SH-SY5Y (cell line): ENCODE results near the gene ZNF862.

Experiments
- GATA2 ChIP-seq: IDR thresholded peaks from 2 replicates; pipeline ENCODE4 v1.6.1; 2011; ENCODE audit warnings: mild to moderate bottlenecking, low read depth, low read length
- GATA3 ChIP-seq: IDR thresholded peaks from 2 replicates; pipeline ENCODE4 v1.6.1; 2011; ENCODE audit warnings: low read depth, mild to moderate bottlenecking, low read length, moderate library complexity

ZNF862 gene

DNA sequence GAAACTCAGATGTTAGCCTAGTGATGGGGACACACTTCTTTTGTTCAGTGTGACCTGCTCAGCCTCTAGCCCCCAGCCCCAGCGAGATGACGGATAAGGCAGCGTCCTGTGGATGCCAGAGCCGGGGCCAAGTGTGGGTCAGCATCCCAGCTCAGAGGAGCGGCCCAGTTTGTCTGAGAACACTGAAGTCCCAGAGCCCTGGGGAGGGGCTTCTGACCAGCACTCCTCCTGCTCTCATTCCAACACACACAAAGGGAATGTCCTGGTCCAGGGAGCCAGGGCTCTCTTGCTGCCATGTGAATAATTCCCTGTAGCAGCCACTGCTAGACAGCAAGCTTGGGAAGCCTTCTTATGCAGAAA lies 31.1 kb downstream of the ZNF862 start:
- TF ChIP-seq GATA3 (no peak), GATA2 (no peak)

DNA sequence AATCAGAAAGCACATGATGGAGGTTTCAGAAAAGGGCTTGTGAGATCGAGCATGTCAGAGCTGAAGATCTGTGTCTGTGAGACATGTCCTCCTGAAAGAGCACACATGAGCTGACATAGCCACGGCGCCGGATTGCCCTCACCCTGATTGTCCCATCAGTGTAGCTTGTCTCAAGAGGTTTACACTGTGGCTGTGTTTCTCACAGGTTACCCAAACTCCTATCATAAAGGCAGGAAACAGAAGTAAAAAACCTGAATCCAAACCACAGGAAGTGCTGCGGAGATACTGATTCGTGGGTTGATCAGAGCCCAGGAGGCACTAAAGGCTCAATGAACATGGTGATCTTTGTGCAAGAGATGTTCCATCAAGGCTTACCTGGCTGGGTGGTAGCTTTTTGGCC lies 31.7 kb downstream of the ZNF862 start:
- no peak for TF ChIP-seq GATA3
- no peak for TF ChIP-seq GATA2

DNA sequence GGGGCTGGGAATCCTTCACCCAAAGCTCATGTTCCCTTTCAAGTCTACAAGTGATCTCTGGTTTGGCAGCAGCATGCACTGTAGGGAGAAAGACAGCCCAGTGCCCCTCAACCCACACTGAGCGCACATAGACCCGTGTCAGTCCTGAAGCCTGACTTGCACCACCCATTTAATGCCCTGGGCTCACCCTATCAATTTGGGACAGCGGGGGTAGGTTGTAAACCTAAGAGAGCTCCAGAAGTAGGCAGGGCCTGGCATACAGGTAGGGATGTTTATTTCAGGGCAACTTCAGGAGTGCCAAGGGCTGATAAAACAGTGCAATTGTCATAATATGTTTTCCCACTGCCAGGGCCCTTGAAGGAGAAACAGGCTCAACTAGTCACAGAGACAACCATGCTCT lies 32.1 kb downstream of the ZNF862 start:
- TF ChIP-seq GATA2 (no peak), GATA3 (no peak)

DNA sequence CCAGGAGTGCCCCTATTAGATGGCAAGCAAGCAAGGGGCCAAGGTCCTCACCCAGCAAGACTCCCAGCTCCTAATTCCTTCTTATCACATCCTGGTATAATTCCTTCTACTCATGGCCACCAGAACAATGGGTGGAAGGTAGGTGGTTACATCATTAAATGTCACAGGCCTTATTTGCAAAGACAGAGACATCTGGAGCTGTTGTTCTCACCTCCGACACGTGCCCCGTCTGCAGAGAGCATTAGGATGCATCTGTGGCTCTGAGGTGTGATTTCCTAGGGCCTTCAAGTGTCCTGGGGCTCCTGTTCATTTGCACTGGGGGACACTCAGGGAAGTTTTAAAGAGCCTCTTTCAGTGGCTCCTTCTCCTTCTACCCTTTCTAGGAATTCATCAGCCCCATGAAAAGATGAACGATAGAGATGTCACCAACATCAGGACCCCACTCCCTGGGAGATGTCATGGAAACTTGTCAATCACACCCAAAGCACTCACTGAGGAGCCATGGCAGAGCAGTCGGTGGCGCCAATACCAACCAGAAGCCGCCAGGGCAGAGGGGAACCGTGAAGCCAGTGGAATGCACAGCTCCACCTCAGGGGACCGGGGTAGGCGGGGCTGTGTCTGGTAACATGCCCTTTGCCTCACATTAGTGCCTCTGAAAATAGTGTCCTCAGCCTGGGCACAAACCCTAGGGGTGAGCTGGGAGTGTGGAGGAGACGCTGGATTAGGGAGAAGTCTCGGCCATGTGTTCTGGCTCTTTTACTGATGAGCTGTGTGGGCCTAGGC lies 32.7 kb downstream of the ZNF862 start:
- TF ChIP-seq GATA2 (no peak), GATA3 (no peak)

DNA sequence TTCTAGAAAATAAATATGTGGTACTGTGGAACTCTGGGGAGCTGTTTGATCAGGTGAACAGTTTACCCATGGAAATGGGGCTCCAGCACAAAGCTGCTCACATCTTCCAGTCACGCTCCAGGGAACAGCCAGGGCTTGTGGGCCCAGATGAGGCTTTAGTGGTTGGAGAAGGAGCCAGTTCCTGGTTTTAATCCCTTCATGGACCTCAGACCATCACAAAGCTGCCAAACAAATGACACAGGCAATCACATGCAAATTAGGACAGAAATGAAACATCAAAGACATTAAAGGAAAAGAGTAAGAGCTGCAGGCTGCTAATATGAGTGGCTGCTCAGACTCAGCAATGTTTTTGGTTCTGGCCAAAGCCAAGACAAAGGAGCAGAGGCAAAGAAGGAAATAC lies 33.4 kb downstream of the ZNF862 start:
- TF ChIP-seq GATA2 (no peak), GATA3 (no peak)

DNA sequence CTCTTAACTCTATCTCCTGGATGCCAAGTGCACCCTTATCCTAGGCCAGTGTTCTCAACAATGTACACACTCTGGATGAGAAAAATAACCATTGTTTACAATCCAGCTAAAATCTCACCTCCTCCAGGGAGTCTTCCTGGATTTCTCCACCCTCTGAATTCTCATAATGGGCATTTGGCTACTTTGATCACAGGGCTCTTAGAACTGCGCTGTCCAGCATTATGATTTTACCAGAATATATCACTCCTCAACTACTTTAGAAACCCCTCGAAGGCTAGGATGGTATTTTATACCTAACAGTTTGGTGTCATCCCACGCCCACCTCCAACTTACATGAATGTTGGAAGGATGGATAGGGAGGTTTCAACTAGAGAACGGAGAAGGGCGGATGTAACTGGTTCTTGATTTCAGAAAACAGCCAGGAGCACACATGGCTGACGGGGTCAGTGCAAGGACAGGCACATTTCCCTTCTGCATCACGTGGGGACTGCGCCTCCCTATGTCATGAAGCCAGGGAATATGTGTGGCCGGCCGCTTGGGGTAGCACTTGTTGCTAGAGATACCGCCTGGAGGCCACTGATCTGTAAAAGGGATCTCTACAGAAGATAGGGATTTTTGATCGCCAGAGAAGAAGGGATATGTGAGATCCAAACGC lies 34.4 kb downstream of the ZNF862 start:
- TF ChIP-seq GATA2 (no peak), GATA3 (no peak)

DNA sequence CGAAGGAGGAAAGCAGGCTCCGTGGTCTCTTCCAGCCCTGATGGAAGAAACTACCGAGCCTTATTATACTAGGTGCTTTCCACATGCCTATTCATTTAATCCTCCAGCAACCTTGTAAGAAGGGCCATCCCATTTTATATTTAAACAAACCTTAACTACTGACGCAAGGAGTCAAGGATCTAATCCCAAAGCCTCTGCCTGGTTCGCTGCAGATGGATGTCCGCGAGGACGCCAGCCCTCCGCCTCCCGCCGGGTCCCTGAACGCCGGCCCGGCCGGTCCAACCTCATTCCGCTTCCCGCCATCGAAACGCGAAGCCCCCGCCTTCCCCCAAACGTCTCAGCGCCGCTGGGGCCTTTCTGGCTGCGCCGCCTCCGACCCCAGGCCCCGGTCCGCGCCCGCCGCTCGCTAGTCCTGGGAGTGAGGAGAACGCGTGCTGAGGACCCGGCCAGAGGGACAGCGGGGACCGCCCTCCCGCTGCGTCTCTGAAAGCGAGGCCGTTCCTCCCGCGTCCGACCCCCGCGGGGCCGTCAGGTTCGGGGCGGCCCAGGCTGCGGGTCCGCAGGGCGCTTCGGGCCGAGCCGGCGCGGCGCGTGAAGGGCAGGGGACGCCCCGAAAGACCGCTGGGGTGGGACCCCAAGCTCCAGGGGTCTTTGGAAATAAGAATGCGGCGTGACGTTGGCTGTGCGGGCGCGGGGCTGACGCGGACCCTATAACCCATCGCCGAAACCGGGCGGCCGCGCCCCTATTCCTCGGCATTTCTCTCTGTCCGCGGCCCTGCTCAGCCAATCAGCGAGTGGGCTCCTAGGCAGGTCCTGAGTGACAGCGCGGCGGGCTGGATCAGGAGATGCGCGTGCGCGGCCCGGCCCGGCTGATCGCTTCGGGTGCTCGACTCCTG lies 35.1 kb downstream of the ZNF862 start, which contains the start of gene ATP6V0E2:
Gene ATP6V0E2, plus strand, starts transcription at position 896 of the 896 bp plus-strand sequence. CDS start 97 bp downstream, outside the sequence.
- TF ChIP-seq GATA3 (no peak), GATA2 (0 out of 2 replicates have a peak, but pooled peaks have one; percentile 15)

DNA sequence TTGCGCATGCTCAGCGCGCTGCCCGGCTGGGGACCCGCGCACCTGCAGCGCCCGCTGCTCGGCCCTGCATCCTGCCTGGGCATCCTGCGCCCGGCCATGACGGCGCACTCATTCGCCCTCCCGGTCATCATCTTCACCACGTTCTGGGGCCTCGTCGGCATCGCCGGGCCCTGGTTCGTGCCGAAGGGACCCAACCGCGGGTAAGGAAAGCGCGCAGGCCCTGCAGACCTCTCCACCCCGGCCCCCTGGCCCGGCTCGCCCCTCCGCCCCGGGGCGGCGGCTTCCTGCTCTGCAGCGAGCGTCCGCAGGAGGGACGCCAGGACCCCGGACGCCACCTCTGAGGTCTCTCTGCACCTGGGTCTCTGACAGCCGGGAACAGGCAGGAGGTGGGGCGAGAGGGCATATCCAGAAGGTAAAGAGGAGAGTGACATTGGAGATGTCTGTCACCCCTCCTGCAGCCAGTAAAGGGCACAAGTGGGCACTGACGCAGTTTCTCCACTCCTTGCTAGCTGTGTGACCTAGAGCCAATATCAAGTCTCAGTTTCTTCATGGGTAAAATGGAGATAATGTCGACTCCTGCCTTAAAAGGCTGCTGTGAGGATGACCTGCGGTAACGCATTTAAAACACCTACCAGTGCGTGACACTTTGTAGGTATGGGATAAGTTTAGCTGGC lies 35.9 kb downstream of the ZNF862 start:
- TF ChIP-seq GATA3 (no peak), GATA2 (no peak)

DNA sequence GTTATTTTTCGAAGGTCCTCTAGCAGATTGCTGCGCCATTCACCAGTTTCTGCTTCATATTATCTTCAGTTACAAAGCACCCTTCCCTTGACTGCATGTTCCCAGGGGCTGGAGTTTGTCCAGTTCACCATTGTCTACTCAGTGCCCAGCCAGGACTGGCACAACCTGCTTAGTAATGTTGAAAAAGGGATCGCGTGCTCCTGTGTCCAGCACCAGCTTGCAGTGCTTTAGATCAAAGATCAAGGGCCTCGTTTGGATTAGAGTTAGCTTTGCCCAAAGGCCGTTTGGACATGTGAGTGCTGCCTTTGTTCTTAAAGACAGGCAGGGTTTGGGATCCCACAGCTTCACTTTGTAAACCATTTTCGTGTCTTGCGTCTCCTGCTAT lies 36.5 kb downstream of the ZNF862 start:
- no peak for TF ChIP-seq GATA3
- no peak for TF ChIP-seq GATA2

DNA sequence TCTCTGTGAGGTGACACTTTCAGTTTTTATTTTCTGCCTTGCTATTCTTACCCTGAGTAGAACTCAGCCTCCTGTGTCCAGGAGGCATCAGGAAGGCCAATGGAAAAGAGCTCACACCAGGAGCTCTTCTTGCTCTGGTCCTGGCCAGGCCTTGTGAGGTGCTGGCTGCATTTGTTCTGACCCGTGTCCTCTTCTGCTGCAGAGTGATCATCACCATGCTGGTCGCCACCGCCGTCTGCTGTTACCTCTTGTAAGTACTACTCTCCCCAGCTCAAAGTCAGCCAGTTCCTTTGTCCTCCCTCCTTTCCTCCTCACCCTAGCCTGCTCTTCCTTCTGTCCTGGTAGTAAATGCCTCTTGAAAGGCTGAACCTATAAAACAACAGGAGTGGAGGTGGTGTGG lies 37.2 kb downstream of the ZNF862 start:
- no peak for TF ChIP-seq GATA2

DNA sequence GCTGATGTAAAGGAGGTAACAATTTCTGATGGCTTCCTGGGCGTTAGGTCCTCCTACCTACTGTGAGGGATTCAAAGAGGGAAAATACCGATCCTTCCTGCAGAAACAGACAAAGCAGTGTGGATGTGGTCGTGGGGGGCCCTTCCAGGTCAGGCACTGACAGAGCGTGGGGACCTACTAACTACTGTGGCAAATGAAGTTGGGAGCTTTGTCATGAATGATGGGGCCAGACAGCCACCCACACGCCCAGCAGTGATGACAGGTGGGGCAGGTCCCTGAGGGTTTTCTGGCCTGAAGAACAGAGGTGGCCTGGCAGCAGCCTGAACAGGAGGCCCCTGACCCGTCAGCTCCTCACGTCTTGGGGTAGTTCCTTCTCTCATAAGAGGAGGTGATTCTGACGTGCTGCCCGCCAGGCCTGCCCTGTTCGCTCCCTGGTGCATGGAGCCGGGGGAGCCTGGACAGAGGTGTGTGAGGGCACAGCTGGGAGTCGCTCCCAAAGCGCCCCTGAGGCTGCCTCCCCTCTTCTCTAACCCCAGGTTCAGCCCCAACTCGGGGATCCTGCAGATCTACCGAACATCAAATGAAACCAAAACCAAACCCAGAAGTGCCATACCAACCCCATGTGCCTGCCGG lies 39.8 kb downstream of the ZNF862 start:
- TF ChIP-seq GATA3 (no peak), GATA2 (no peak)

DNA sequence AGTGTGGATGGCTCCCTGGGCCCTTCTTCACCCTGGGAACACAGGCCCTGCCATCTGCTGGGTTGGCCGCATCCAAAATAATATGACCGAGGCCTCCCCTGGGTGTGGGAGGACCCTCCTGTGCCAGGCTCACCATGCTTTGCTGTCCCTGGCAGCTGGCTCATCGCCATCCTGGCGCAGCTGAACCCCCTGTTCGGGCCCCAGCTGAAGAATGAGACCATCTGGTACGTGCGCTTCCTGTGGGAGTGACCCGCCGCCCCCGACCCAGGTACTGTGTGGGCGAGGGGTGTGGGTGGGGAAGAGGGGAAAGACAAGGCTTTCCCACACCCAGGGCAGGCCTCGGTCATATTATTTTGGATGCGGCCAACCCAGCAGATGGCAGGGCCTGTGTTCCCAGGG lies 40.3 kb downstream of the ZNF862 start:
- TF ChIP-seq GATA3: no peak
- TF ChIP-seq GATA2: no peak

DNA sequence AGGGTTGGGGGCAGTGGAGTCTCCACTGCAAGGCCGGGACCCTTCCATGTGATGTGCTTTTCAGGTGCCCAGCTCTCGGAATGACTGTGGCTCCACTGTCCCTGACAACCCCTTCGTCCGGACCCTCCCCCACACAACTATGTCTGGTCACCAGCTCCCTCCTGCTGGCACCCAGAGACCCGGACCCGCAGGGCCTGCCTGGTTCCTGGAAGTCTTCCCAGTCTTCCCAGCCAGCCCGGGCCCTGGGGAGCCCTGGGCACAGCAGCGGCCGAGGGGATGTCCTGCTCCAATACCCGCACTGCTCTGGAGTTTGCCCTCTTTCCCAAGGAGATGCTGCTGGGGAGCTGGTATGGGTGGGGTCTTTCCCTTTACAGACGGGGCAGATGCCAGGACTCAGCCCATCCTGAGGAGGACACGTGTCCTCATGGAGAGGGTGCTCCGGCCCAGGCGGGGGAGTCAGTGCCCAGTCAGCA lies 41.1 kb downstream of the ZNF862 start:
- TF ChIP-seq GATA2: no peak
- TF ChIP-seq GATA3: no peak
